Embryonic facial prominence (tissue), 1 donor: Measurements from ENCODE around the gene RASGEF1C.

Experiments used
- DNase-seq: peaks from one replicate; pipeline ENCODE4 v3.0.0-alpha.2; 2016; ENCODE audit errors: extremely low spot score

The RASGEF1C gene

GRCh38 chr5:180053061-180053602 is 155.9 kb downstream of the RASGEF1C start:
- DNase-seq = no peak

- no peak for DNase-seq
Observed at GRCh38 chr5:180052211-180052818, 156.7 kb downstream of the RASGEF1C start.
